Mesenchymal stem cell (in vitro differentiated cells and primary cell): ENCODE results near the gene IFNLR1.

Experiments
- DNase-seq: peaks from one replicate; pipeline ENCODE4 v3.0.0-alpha.2; 2013
- H2AFZ ChIP-seq: one replicate; pipeline ENCODE4 v1.6.1; 2013; ENCODE audit warnings: low read depth, mild to moderate bottlenecking, control low read depth, inconsistent platforms, low read length, moderate library complexity
- H2AK5ac ChIP-seq: 2 replicates; pipeline ENCODE4 v1.6.1; 2013; ENCODE audit warnings: low read length, moderate library complexity, mild to moderate bottlenecking, inconsistent platforms; ENCODE audit not compliant: severe bottlenecking
- H2BK120ac ChIP-seq: one replicate; pipeline ENCODE4 v1.6.1; 2013; ENCODE audit warnings: low read depth, mild to moderate bottlenecking, inconsistent platforms, low read length, moderate library complexity
- H2BK12ac ChIP-seq, 2 experiments: one replicate each; pipeline ENCODE4 v1.6.1; 2013; ENCODE audit warnings: inconsistent platforms in 2 of 2, low read length in 2 of 2, mild to moderate bottlenecking in 2 of 2, moderate library complexity in 2 of 2, control low read depth in 1 of 2
- H2BK15ac ChIP-seq: one replicate; pipeline ENCODE4 v1.6.1; 2013; ENCODE audit warnings: mild to moderate bottlenecking, low read depth, inconsistent platforms; ENCODE audit not compliant: poor library complexity, severe bottlenecking
- H2BK5ac ChIP-seq: 2 replicates; pipeline ENCODE4 v1.6.1; 2013; ENCODE audit warnings: low read depth, mild to moderate bottlenecking, low read length, control low read depth, inconsistent platforms; ENCODE audit not compliant: poor library complexity, severe bottlenecking
- H3K14ac ChIP-seq, 2 experiments: one replicate each; pipeline ENCODE4 v1.6.1; 2013; ENCODE audit warnings: inconsistent platforms in 2 of 2, low read length in 2 of 2, control low read depth in 1 of 2, mild to moderate bottlenecking in 1 of 2, moderate library complexity in 1 of 2
- H3K18ac ChIP-seq, 2 experiments: one replicate each; pipeline ENCODE4 v1.6.1; 2013; ENCODE audit warnings: inconsistent platforms in 2 of 2, low read length in 2 of 2, control low read depth in 1 of 2, low read depth in 1 of 2, mild to moderate bottlenecking in 1 of 2
- H3K23ac ChIP-seq, 2 experiments: one replicate each; pipeline ENCODE4 v1.6.1; 2013; ENCODE audit warnings: inconsistent platforms in 2 of 2, low read length in 2 of 2, mild to moderate bottlenecking in 2 of 2, moderate library complexity in 2 of 2, control low read depth in 1 of 2
- H3K27ac ChIP-seq: 2 replicates; pipeline ENCODE4 v1.5.1; 2013; ENCODE audit warnings: mild to moderate bottlenecking, moderate library complexity, low read length, control low read depth, inconsistent platforms; ENCODE audit not compliant: poor library complexity, severe bottlenecking
- H3K27me3 ChIP-seq, 2 experiments: 2 replicates each; pipeline versions ENCODE4 v1.6.1 to v1.7.0; 2013; ENCODE audit warnings: low read length in 2 of 2, mild to moderate bottlenecking in 2 of 2, moderate library complexity in 2 of 2, control low read depth in 1 of 2, inconsistent platforms in 1 of 2; ENCODE audit not compliant: control insufficient read depth in 1 of 2, insufficient read depth in 1 of 2
- H3K36me3 ChIP-seq, 2 experiments: 2 replicates each; pipeline versions ENCODE4 v1.6.1 to v1.7.0; 2013; ENCODE audit warnings: low read length in 2 of 2, control low read depth in 1 of 2, inconsistent platforms in 1 of 2, low read depth in 1 of 2, mild to moderate bottlenecking in 1 of 2; ENCODE audit not compliant: insufficient read depth in 2 of 2, control insufficient read depth in 1 of 2
- H3K4ac ChIP-seq, 2 experiments: one replicate each; pipeline ENCODE4 v1.6.1; 2013; ENCODE audit warnings: inconsistent platforms in 2 of 2, low read length in 2 of 2, mild to moderate bottlenecking in 2 of 2, moderate library complexity in 2 of 2, control low read depth in 1 of 2, low read depth in 1 of 2
- H3K4me1 ChIP-seq: 2 replicates; pipeline ENCODE4 v1.6.1; 2013; ENCODE audit warnings: low read depth, low read length, control low read depth; ENCODE audit not compliant: control insufficient read depth, insufficient read depth
- H3K4me2 ChIP-seq: 2 replicates; pipeline ENCODE4 v1.6.1; 2013; ENCODE audit warnings: low read length, mild to moderate bottlenecking, inconsistent platforms; ENCODE audit not compliant: poor library complexity, severe bottlenecking
- H3K4me3 ChIP-seq, 2 experiments: 2 replicates each; pipeline versions ENCODE4 v1.5.1 to v1.7.0; 2013; ENCODE audit warnings: low read length in 2 of 2, mild to moderate bottlenecking in 2 of 2, control low read depth in 1 of 2, low read depth in 1 of 2; ENCODE audit not compliant: insufficient read depth in 1 of 2
- H3K79me1 ChIP-seq: replicated peaks from 2 replicates; pipeline ENCODE4 v1.6.1; 2013; ENCODE audit warnings: mild to moderate bottlenecking, control low read depth, low read length, inconsistent platforms; ENCODE audit not compliant: poor library complexity, severe bottlenecking
- H3K9ac ChIP-seq: 2 replicates; pipeline ENCODE4 v1.7.0; 2013; ENCODE audit warnings: mild to moderate bottlenecking, low read length, moderate library complexity
- H3K9me3 ChIP-seq: 2 replicates; pipeline ENCODE4 v1.7.0; 2013; ENCODE audit warnings: mild to moderate bottlenecking, low read length; ENCODE audit not compliant: control insufficient read depth
- H4K8ac ChIP-seq: one replicate; pipeline ENCODE4 v1.6.1; 2013; ENCODE audit warnings: inconsistent platforms, mild to moderate bottlenecking, low read length, moderate library complexity
- H4K91ac ChIP-seq: one replicate; pipeline ENCODE4 v1.6.1; 2013; ENCODE audit warnings: mild to moderate bottlenecking, low read length, inconsistent platforms
- WGBS: methylation state at CpG from one replicate; pipeline ENCODE4 v1.1.7; 2013; ENCODE audit warnings: mixed read lengths; 5-methylcytosine and 5-hydroxymethylcytosine counted together

The IFNLR1 gene

GRCh38 chr1:24147194-24147593 is 39.9 kb downstream of the IFNLR1 start:
- Histone ChIP-seq H2BK120ac (no peak overlapping the region), H2BK12ac (no peak overlapping the region), H3K4me1 (peaks cover 4% of the 10 kb centered on the region), H3K4me3 (no peak overlapping the region), H4K8ac (no peak overlapping the region), H3K9me3 (no peaks in the 10 kb centered on the region), H3K9ac (no peak overlapping the region), H3K14ac (no peak overlapping the region), H2BK5ac (no peak overlapping the region), H3K18ac (no peak overlapping the region), H2AFZ (no peak overlapping the region), H3K27ac (no peak overlapping the region), H3K79me1 (no peaks in the 10 kb centered on the region), H3K4me2 (no peak overlapping the region), H3K23ac (no peak overlapping the region), H2BK15ac (no peak overlapping the region), H4K91ac (no peak overlapping the region), H3K27me3 (peaks cover 48 to 63% of the 10 kb centered on the region in 2 experiments), H3K36me3 (no peaks in the 10 kb centered on the region), H2AK5ac (no peak overlapping the region), H3K4ac (no peak overlapping the region)
- no peak for DNase-seq
- 94% methylated on average over 9 of the region's 9 CpGs for WGBS

GRCh38 chr1:24142546-24143534 is 44.2 kb downstream of the IFNLR1 start, which contains the start of gene IL22RA1:
Gene IL22RA1, minus strand, starts transcription at chr1:24143140. Its CDS starts 58 bp downstream, at chr1:24143082.
- Histone ChIP-seq H3K27me3 (peaks cover 28 to 55% of the 10 kb centered on the region in 2 experiments), H2BK5ac (no peak within 1 kb of the TSS), H3K9me3 (no peaks in the 10 kb centered on the region), H3K4ac (no peak within 1 kb of the TSS), H3K36me3 (no peaks in the 10 kb centered on the region), H3K23ac (no peak within 1 kb of the TSS), H3K14ac (no peak within 1 kb of the TSS), H2AK5ac (no peak within 1 kb of the TSS), H4K8ac (no peak within 1 kb of the TSS), H2BK120ac (no peak within 1 kb of the TSS), H3K4me2 (no peak within 1 kb of the TSS), H2BK15ac (no peak within 1 kb of the TSS), H4K91ac (no peak within 1 kb of the TSS), H3K4me3 (peak within 1 kb of the TSS in 1 of 2 experiments; percentile 85), H3K79me1 (no peaks in the 10 kb centered on the region), H2BK12ac (no peak within 1 kb of the TSS), H3K18ac (no peak within 1 kb of the TSS), H3K27ac (no peak within 1 kb of the TSS), H3K9ac (peak within 1 kb of the TSS; percentile 82), H3K4me1 (no peaks in the 10 kb centered on the region), H2AFZ (no peak within 1 kb of the TSS)
- peak; percentile 15 for DNase-seq
- WGBS: 75% methylated on average over 21 of the region's 22 CpGs

- no peak overlapping the region for H4K91ac ChIP-seq
- no peaks in the 10 kb centered on the region for H3K36me3 ChIP-seq
- WGBS: 96% methylated on average over 8 of the region's 10 CpGs
- H3K14ac ChIP-seq: peak overlapping the region in 1 of 2 experiments; percentile 70
- no peak for DNase-seq
- no peak overlapping the region for H4K8ac ChIP-seq
- no peak overlapping the region for H3K27ac ChIP-seq
- no peak overlapping the region for H3K4me3 ChIP-seq
- H3K9ac ChIP-seq: no peak overlapping the region
- H2BK12ac ChIP-seq: no peak overlapping the region
- H2BK120ac ChIP-seq: no peak overlapping the region
- no peak overlapping the region for H2BK5ac ChIP-seq
- H3K4me1 ChIP-seq: no peaks in the 10 kb centered on the region
- H3K79me1 ChIP-seq: no peaks in the 10 kb centered on the region
- no peak overlapping the region for H2BK15ac ChIP-seq
- no peak overlapping the region for H3K4ac ChIP-seq
- H3K4me2 ChIP-seq: no peak overlapping the region
- H3K27me3 ChIP-seq: peaks cover 19 to 47% of the 10 kb centered on the region in 2 experiments
- no peak overlapping the region for H3K23ac ChIP-seq
- no peak overlapping the region for H2AK5ac ChIP-seq
- H3K18ac ChIP-seq: no peak overlapping the region
- H3K9me3 ChIP-seq: no peaks in the 10 kb centered on the region
- H2AFZ ChIP-seq: no peak overlapping the region
These were observed 45.6 kb downstream of the IFNLR1 start for GRCh38 chr1:24141311-24141997.

- no peak overlapping the region for H4K8ac ChIP-seq
- H3K18ac ChIP-seq: no peak overlapping the region
- H3K4me1 ChIP-seq: no peaks in the 10 kb centered on the region
- no peak overlapping the region for H2BK5ac ChIP-seq
- H3K14ac ChIP-seq: peak overlapping the region in 1 of 2 experiments; percentile 70
- H2BK120ac ChIP-seq: no peak overlapping the region
- no peaks in the 10 kb centered on the region for H3K36me3 ChIP-seq
- H4K91ac ChIP-seq: no peak overlapping the region
- H3K9ac ChIP-seq: no peak overlapping the region
- 83% methylated on average over 17 of the region's 17 CpGs for WGBS
- no peak overlapping the region for H3K27ac ChIP-seq
- no peak overlapping the region for H3K4me2 ChIP-seq
- H3K23ac ChIP-seq: no peak overlapping the region
- H2BK15ac ChIP-seq: no peak overlapping the region
- no peak for DNase-seq
- peaks cover 17 to 50% of the 10 kb centered on the region in 2 experiments for H3K27me3 ChIP-seq
- no peaks in the 10 kb centered on the region for H3K9me3 ChIP-seq
- no peak overlapping the region for H3K4ac ChIP-seq
- no peak overlapping the region for H2AFZ ChIP-seq
- no peak overlapping the region for H3K4me3 ChIP-seq
- H3K79me1 ChIP-seq: no peaks in the 10 kb centered on the region
- H2AK5ac ChIP-seq: no peak overlapping the region
- no peak overlapping the region for H2BK12ac ChIP-seq
These were observed 46.3 kb downstream of the IFNLR1 start for GRCh38 chr1:24140741-24141181.
